AG09319 (cell line): ENCODE data around the gene SRSF9.
A peak's percentile ranks its signal among the peaks of the same experiment; 100 is the strongest.

ENCODE experiments used
- DNase-seq: peaks from one replicate; pipeline ENCODE4 v3.0.0-alpha.2; 2010; ENCODE audit warnings: low read depth; ENCODE audit errors: extremely low read depth
- CTCF ChIP-seq: IDR thresholded peaks from 2 replicates; pipeline ENCODE4 v1.5.1; 2011; ENCODE audit warnings: low read depth, mild to moderate bottlenecking, inconsistent platforms, low read length, moderate library complexity

SRSF9 gene

GRCh38 chr12:120498870-120499515 lies 29.4 kb upstream of the SRSF9 start:
- TF ChIP-seq CTCF: no peak
- DNase-seq: no peak

- DNase-seq: no peak
- no peak for TF ChIP-seq CTCF
These were observed 28.1 kb upstream of the SRSF9 start for GRCh38 chr12:120497524-120498150.

GRCh38 chr12:120496413-120497340 lies 27.1 kb upstream of the SRSF9 start:
- no peak for DNase-seq
- TF ChIP-seq CTCF: peak; percentile 3

- TF ChIP-seq CTCF: no peak
- peak; percentile 87 for DNase-seq
These were observed 26.3 kb upstream of the SRSF9 start, which contains the start of gene DYNLL1 for GRCh38 chr12:120495731-120496412. TSS of gene DYNLL1 (plus strand) at chr12:120496113. CDS start at chr12:120496422, 309 bp downstream.

GRCh38 chr12:120495186-120495730 lies 25.7 kb upstream of the SRSF9 start:
- no peak for TF ChIP-seq CTCF
- no peak for DNase-seq

GRCh38 chr12:120490833-120491512 lies 21.4 kb upstream of the SRSF9 start:
- no peak for DNase-seq
- no peak for TF ChIP-seq CTCF
